HUES48 (cell line): ENCODE data around the gene DYSF.

Source experiments
- H3K27ac ChIP-seq: one replicate; pipeline ENCODE4 v1.7.0; 2013; ENCODE audit warnings: low read depth, low read length, inconsistent platforms
- H3K27me3 ChIP-seq: 2 replicates; pipeline ENCODE4 v1.6.1; 2013; ENCODE audit warnings: mild to moderate bottlenecking, low read length; ENCODE audit not compliant: control insufficient read depth, insufficient read depth
- H3K36me3 ChIP-seq: 2 replicates; pipeline ENCODE4 v1.6.1; 2013; ENCODE audit warnings: low read length; ENCODE audit not compliant: control insufficient read depth, insufficient read depth
- H3K4me1 ChIP-seq: 2 replicates; pipeline ENCODE4 v1.6.1; 2013; ENCODE audit warnings: mild to moderate bottlenecking, low read length; ENCODE audit not compliant: control insufficient read depth, insufficient read depth
- H3K4me3 ChIP-seq: 2 replicates; pipeline ENCODE4 v1.5.1; 2013; ENCODE audit warnings: mild to moderate bottlenecking, low read depth, low read length
- H3K9ac ChIP-seq: 2 replicates; pipeline ENCODE4 v1.6.1; 2013; ENCODE audit warnings: mild to moderate bottlenecking, low read depth, low read length, moderate library complexity
- H3K9me3 ChIP-seq: 2 replicates; pipeline ENCODE4 v1.6.1; 2013; ENCODE audit warnings: low read length; ENCODE audit not compliant: control insufficient read depth, insufficient read depth

Gene DYSF

GRCh38 chr2:71611247-71611646 lies 157.9 kb downstream of the DYSF start:
- Histone ChIP-seq H3K9ac (no peak overlapping the region), H3K9me3 (no peaks in the 10 kb centered on the region), H3K36me3 (no peaks in the 10 kb centered on the region), H3K27ac (no peak overlapping the region), H3K4me1 (no peaks in the 10 kb centered on the region), H3K27me3 (no peaks in the 10 kb centered on the region), H3K4me3 (no peak overlapping the region)

- Histone ChIP-seq H3K4me3 (no peak overlapping the region), H3K9ac (no peak overlapping the region), H3K27me3 (no peaks in the 10 kb centered on the region), H3K27ac (no peak overlapping the region), H3K4me1 (no peaks in the 10 kb centered on the region), H3K9me3 (no peaks in the 10 kb centered on the region), H3K36me3 (no peaks in the 10 kb centered on the region)
Measured at GRCh38 chr2:71611781-71612527, 158.6 kb downstream of the DYSF start.

DNA sequence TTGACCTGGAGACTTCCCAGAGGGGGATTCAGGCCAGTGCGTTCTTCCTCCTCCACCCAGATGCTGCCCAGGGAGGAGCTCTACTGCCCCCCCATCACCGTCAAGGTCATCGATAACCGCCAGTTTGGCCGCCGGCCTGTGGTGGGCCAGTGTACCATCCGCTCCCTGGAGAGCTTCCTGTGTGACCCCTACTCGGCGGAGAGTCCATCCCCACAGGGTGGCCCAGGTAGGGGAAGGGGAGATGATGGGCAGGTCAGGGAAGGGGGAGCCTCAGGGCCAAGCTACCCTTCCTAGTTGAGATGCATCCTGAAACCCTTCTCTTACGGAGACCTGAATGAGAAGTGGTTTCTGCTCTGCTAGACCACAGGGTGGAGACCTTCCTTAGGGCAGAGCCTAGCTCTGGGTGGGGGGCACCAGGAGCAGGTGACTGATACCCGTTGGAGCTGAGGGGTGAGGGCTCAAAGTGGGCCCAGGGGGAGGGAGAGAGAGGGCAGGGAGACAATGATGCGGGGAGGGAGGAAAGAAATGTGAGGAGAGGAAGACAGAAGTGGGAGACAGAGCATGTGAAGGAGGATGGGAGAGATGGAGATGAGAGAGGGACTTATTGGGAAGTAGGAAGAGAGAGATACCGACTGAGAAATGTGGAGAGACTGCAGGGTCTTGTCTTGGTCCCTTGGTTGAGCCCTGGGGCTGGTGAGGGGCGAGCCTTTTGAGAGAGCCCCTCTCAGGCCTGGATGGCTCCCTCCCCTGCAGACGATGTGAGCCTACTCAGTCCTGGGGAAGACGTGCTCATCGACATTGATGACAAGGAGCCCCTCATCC lies 159.4 kb downstream of the DYSF start:
- Histone ChIP-seq H3K36me3 (no peaks in the 10 kb centered on the region), H3K9ac (no peak overlapping the region), H3K9me3 (no peaks in the 10 kb centered on the region), H3K27me3 (no peaks in the 10 kb centered on the region), H3K4me1 (no peaks in the 10 kb centered on the region), H3K27ac (no peak overlapping the region), H3K4me3 (no peak overlapping the region)

DNA sequence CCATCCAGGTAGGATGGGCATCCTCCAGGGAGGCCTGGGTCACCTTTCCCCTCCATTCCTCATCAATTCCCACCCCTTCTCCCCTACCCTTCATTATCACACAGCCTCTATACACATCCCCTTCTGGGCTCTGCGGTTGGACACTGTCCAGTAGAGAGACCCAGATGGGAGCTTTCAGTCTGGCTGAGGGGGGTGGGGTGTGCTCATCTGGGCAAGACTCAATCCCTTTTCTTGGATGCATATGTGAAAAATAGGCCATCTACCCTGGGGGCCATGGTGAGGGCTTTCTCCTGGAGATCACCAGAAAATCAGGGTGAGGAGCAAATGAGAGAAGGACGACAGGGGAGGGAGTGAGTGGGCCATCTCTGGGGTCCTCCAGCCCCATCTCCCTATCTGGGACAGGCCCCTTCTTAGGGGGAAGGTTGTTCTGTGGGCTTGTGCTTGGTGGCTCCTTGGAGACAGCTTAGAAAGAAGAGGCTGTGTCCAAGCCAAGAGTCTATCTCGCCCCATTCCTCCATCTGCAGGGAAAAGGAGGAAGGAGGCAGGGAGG lies 160.1 kb downstream of the DYSF start:
- Histone ChIP-seq H3K27ac (no peak overlapping the region), H3K9ac (no peak overlapping the region), H3K9me3 (no peaks in the 10 kb centered on the region), H3K4me1 (no peaks in the 10 kb centered on the region), H3K27me3 (no peaks in the 10 kb centered on the region), H3K4me3 (no peak overlapping the region), H3K36me3 (no peaks in the 10 kb centered on the region)

DNA sequence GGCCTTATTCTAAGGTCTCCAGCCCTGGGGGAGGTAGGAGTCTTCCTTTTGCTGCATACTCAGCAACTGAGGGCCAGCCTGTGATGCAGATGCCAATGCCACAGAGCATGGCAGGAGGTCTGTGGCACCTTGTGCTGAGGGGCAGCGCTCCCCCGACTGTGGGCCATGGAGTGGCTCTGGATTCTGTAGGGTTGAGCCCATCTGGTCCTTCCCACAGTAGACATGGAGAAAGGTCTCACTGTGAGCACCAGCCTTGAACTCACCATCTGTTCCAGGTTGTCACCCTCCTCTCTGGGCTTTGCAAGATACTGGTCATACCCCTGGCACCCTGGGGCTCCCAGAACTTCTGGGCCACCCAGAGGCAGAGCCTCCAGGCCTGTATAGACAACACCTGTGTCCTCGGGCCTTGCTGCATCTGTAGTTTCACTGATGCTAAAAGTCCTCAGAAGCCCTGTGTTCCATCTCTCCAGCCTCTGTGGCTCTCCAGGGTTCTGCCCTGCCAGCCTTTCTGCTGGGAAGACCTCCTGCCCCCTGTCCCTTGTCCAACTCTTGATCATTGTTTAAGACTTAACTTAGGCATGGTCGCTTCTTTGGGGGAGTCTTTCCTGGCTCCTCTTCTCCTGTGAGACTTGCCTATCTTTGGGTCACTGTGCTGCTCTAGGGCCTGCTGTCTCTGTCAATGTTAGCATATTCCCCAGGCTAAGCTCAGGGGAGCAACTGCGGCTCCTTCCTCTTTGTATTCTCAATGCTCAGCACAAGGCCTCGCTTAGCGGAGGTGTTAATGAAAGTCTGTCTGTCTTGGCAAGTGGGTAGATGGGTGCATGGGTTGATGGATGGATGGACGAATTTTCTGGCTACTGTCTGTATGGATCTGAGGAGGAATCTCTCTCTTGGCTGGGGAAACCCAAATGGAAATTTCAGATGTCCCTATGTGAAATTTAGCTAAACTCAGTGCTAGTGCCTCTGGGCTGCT lies 160.9 kb downstream of the DYSF start:
- Histone ChIP-seq H3K27ac (no peak overlapping the region), H3K9me3 (no peaks in the 10 kb centered on the region), H3K4me3 (no peak overlapping the region), H3K27me3 (no peaks in the 10 kb centered on the region), H3K4me1 (no peaks in the 10 kb centered on the region), H3K9ac (no peak overlapping the region), H3K36me3 (no peaks in the 10 kb centered on the region)

DNA sequence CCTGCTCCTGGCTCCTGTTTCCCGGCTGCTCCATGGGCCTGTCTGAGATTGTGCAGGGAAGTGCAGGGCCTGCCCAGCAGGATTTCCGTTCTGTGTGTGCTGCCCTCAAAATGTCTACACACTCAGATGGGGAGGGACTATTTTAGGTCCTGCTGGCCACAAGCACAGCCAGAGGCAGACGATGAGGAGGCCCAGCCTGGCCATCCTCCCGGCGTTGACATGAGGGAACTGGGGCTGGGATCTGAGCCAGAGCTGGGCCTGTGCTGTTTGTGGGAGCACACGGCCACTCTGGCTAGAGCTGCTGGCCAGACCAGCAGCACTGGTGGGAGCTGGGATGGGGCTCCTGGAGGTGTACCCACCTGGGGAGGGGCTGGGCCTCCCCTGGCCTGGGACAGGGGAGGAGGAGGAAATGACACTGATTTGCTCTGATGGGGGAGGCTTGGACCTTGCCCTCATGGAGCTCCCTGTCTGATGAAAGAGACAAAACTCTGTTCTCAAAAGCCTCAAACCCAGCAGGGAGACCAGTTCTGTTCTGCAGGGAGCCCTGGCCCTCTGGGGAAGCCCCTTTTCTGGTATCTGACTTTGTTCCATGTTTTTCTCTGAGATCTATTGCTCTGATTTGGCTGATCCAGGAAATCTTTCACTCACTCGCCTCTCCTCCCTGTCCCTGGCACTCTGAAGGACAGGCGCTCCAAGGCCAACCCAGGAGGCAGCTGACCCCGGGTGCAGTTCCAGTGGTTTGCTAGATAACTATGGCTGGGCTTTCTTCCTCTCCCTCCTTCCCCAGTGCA lies 161.8 kb downstream of the DYSF start:
- H3K36me3 ChIP-seq = no peaks in the 10 kb centered on the region
- H3K9me3 ChIP-seq = no peaks in the 10 kb centered on the region
- no peak overlapping the region for H3K9ac ChIP-seq
- no peaks in the 10 kb centered on the region for H3K4me1 ChIP-seq
- H3K27ac ChIP-seq = no peak overlapping the region
- no peak overlapping the region for H3K4me3 ChIP-seq
- no peaks in the 10 kb centered on the region for H3K27me3 ChIP-seq

GRCh38 chr2:71615767-71616730 lies 162.7 kb downstream of the DYSF start:
- Histone ChIP-seq H3K4me3 (no peak overlapping the region), H3K9ac (no peak overlapping the region), H3K9me3 (no peaks in the 10 kb centered on the region), H3K4me1 (no peaks in the 10 kb centered on the region), H3K27me3 (no peaks in the 10 kb centered on the region), H3K36me3 (no peaks in the 10 kb centered on the region), H3K27ac (no peak overlapping the region)

DNA sequence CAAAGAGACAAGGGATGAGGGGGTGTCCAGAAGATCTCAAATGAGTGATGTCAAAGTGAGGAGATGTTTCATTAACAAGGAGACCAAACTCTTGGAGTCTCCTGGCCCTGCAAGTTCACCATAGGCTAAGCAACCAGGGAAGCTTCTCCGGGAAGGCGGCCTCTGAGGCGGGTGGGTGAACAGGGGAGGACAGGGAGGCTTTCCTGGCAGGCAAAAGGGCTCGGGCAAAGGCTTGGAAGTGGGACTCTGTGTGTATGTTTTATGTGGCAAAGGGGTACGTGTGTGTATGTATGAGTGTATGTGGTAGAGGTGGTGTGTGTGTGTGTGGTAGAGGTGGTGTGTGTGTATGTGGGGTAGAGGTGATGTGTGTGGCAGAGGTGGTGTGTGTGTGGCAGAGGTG lies 163.9 kb downstream of the DYSF start:
- no peaks in the 10 kb centered on the region for H3K36me3 ChIP-seq
- H3K4me3 ChIP-seq = no peak overlapping the region
- no peaks in the 10 kb centered on the region for H3K27me3 ChIP-seq
- no peak overlapping the region for H3K27ac ChIP-seq
- no peak overlapping the region for H3K9ac ChIP-seq
- H3K4me1 ChIP-seq = no peaks in the 10 kb centered on the region
- H3K9me3 ChIP-seq = no peaks in the 10 kb centered on the region

DNA sequence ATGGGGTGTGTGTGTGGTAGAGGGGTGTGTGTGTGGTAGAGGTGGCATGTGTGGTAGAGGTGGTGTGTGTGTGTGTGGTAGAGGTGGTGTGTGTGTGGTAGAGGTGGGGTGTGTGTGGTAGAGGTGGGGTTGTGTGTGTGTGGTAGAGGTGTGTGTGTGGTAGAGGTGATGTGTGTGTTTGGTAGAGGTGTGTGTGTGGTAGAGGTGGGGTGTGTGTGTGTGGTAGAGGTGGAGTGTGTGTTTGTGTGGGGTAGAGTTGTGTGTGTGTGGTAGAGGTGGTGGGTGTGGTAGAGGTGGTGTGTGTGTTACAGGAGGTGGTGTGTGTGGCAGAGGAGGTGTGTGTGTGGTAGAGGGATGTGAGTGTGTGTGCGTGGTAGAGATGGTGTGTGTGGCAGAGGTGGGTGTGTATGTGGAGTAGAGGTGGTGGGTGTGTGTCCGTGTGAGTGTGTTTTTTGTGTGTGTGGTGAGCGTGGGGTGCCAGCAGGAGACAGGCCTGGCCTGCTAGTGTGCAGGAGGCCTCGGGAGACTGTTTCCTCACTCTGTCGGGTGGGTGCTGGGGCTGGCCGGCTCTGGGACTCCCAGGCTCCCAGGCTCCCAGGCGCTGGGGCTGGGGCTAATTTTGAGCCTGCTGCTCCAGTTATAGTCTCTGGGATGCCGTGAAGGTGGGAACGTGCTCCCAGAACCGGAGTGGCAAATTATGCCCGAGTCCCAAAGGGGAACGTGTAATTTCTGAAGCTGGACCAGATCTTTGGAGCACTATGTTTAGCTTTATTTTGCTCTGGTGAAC lies 165.2 kb downstream of the DYSF start:
- Histone ChIP-seq H3K27me3 (no peaks in the 10 kb centered on the region), H3K27ac (no peak overlapping the region), H3K4me3 (no peak overlapping the region), H3K4me1 (no peaks in the 10 kb centered on the region), H3K9me3 (no peaks in the 10 kb centered on the region), H3K36me3 (no peaks in the 10 kb centered on the region), H3K9ac (no peak overlapping the region)
